ENCODE results near the gene MAP2K5.

GRCh38 chr15:67792250-67792942 lies 249.9 kb downstream of the MAP2K5 start:
- TF ChIP-seq POLR2A (IDR thresholded peaks at IDR 0.05) (no peak), CTCF (IDR thresholded peaks at IDR 0.05) (no peak), POLR2AphosphoS5 (IDR thresholded peaks at IDR 0.05) (peak; percentile 7)
